SK-N-SH (cell line): ENCODE data around the gene AGBL4. TPM values are rescaled to one million over a fixed set of nuclear protein-coding genes. Genes with fewer than 3 reads are reported as not detected.

Experiments used
- CTCF ChIA-PET: fragments of 300-600, 350-600 bp; formaldehyde crosslinking; extraction: SDS; loops from one replicate; lab custom pipeline; 2021; lab: Yijun Ruan, JAX
- POLR2A ChIA-PET: fragments of 350-600 bp; sonication (Branson Sonifier 250); formaldehyde crosslinking; extraction: SDS; loops from one replicate; lab custom pipeline; 2020; ENCODE audit warnings: antibody characterized with exemption, inconsistent platforms; lab: Yijun Ruan, JAX
- DNase-seq: peaks from one replicate; pipeline ENCODE4 v3.0.0; 2012
- H2AFZ ChIP-seq: fragments of 200-600 bp; sonication (generic); 2 replicates; pipeline ENCODE4 v1.8.1; 2016; ENCODE audit warnings: antibody characterized with exemption, mild to moderate bottlenecking, low read depth
- H3F3A ChIP-seq: fragments of 200-600 bp; sonication (generic); replicated peaks from 2 replicates; pipeline ENCODE3; 2016; ENCODE audit warnings: antibody characterized with exemption, mild to moderate bottlenecking; ENCODE audit not compliant: insufficient read depth
- H3K27ac ChIP-seq, 2 experiments: fragments of 200-500 bp in 1 of 2; fragments of 200-600 bp in 1 of 2; sonication (Bioruptor generic) in 1 of 2; sonication (generic), shearing (Covaris generic) in 1 of 2; 2 replicates each; pipeline versions ENCODE4 v1.5.1 to v1.6.1; 2014 to 2016; ENCODE audit warnings: low read depth in 2 of 2, inconsistent platforms in 1 of 2, low read length in 1 of 2, mild to moderate bottlenecking in 1 of 2, mixed read lengths in 1 of 2
- H3K27me3 ChIP-seq: fragments of 200-600 bp; sonication (generic), shearing (Covaris generic); 2 replicates; pipeline ENCODE4 v1.6.1; 2016; ENCODE audit warnings: mixed run types; ENCODE audit not compliant: insufficient read depth
- H3K36me3 ChIP-seq, 2 experiments: fragments of 200-500 bp in 1 of 2; fragments of 200-600 bp in 1 of 2; sonication (Bioruptor generic) in 1 of 2; sonication (generic) in 1 of 2; replicated peaks in 1 of 2; 2 replicates each; pipeline versions ENCODE3 to v1.5.1; 2014 to 2016; ENCODE audit warnings: low read length in 1 of 2, mild to moderate bottlenecking in 1 of 2; ENCODE audit not compliant: insufficient read depth in 2 of 2, control insufficient read depth in 1 of 2
- H3K4me1 ChIP-seq, 2 experiments: fragments of 200-500 bp in 1 of 2; fragments of 200-600 bp in 1 of 2; sonication (Bioruptor generic) in 1 of 2; sonication (generic), shearing (Covaris generic) in 1 of 2; 2 replicates each; pipeline versions ENCODE4 v1.5.1 to v1.6.1; 2014 to 2016; ENCODE audit warnings: low read depth in 1 of 2, low read length in 1 of 2, mixed run types in 1 of 2; ENCODE audit not compliant: insufficient read depth in 2 of 2, control insufficient read depth in 1 of 2
- H3K4me2 ChIP-seq: fragments of 200-600 bp; sonication (generic), shearing (Covaris generic); 2 replicates; pipeline ENCODE4 v1.6.1; 2017; ENCODE audit warnings: mixed run types
- H3K4me3 ChIP-seq, 2 experiments: fragments of 200-500 bp in 1 of 2; fragments of 200-600 bp in 1 of 2; sonication (Bioruptor generic) in 1 of 2; sonication (generic), shearing (Covaris generic) in 1 of 2; 2 replicates each; pipeline versions ENCODE4 v1.5.1 to v1.8.1; 2014 to 2016; ENCODE audit warnings: low read depth in 2 of 2, inconsistent platforms in 1 of 2, low read length in 1 of 2, mild to moderate bottlenecking in 1 of 2, mixed read lengths in 1 of 2, moderate library complexity in 1 of 2
- H3K79me2 ChIP-seq: fragments of 200-600 bp; sonication (generic); 2 replicates; pipeline ENCODE4 v1.8.1; 2017; ENCODE audit warnings: mild to moderate bottlenecking; ENCODE audit not compliant: insufficient read depth
- H3K9ac ChIP-seq: fragments of 200-600 bp; sonication (generic); 2 replicates; pipeline ENCODE4 v1.6.1; 2017; ENCODE audit warnings: mixed run types
- H3K9me2 ChIP-seq: fragments of 200-600 bp; sonication (generic); 2 replicates; pipeline ENCODE4 v1.6.1; 2017; ENCODE audit warnings: mixed run types
- H3K9me3 ChIP-seq: fragments of 200-600 bp; sonication (generic); 2 replicates; pipeline ENCODE4 v1.6.1; 2017; ENCODE audit warnings: mixed run types, mild to moderate bottlenecking, moderate library complexity
- H4K20me1 ChIP-seq: fragments of 200-600 bp; sonication (generic); 2 replicates; pipeline ENCODE4 v1.6.1; 2017; ENCODE audit warnings: mild to moderate bottlenecking, mixed run types; ENCODE audit not compliant: insufficient read depth
- CHD2 ChIP-seq: fragments of 150-350 bp; IDR thresholded peaks from 2 replicates; pipeline ENCODE4 v1.6.1; 2018; ENCODE audit warnings: low read length; ENCODE audit not compliant: partially characterized antibody
- EP300 ChIP-seq, 2 experiments: IDR thresholded peaks; 2 replicates each; pipeline versions ENCODE4 v1.4.0 to v1.6.1; 2012; ENCODE audit warnings: borderline replicate concordance in 1 of 2, low read depth in 1 of 2, low read length in 1 of 2
- EZH2phosphoT487 ChIP-seq: fragments of 200-600 bp; sonication (generic); IDR thresholded peaks from 2 replicates; pipeline ENCODE4 v1.6.1; 2017; ENCODE audit warnings: low read depth, mixed run types, mild to moderate bottlenecking, antibody characterized with exemption, moderate library complexity, borderline replicate concordance
- FOSL2 ChIP-seq: IDR thresholded peaks from 2 replicates; pipeline ENCODE4 v1.4.0; 2012; ENCODE audit warnings: low read depth, mild to moderate bottlenecking, moderate library complexity, borderline replicate concordance
- FOXJ3 ChIP-seq: sonication (generic); formaldehyde crosslinking; IDR thresholded peaks from 2 replicates; pipeline ENCODE4 v1.5.1; 2020; ENCODE audit warnings: mild to moderate bottlenecking, missing genetic modification reagents
- FOXM1 ChIP-seq: IDR thresholded peaks from 2 replicates; pipeline ENCODE4 v1.4.0; 2012; ENCODE audit warnings: low read depth, mild to moderate bottlenecking
- GATA2 ChIP-seq: sonication (generic); formaldehyde crosslinking; IDR thresholded peaks from 2 replicates; pipeline ENCODE4 v1.5.0; 2020; ENCODE audit warnings: mild to moderate bottlenecking, missing genetic modification reagents
- IRF3 ChIP-seq: fragments of 150-350 bp; IDR thresholded peaks from 2 replicates; pipeline ENCODE4 v1.6.1; 2016; ENCODE audit warnings: mild to moderate bottlenecking, low read depth, low read length
- JUND ChIP-seq: IDR thresholded peaks from 2 replicates; pipeline ENCODE4 v1.4.0; 2012
- MXI1 ChIP-seq: IDR thresholded peaks from 2 replicates; pipeline ENCODE4 v1.6.1; 2012; ENCODE audit warnings: mild to moderate bottlenecking, low read depth, low read length, improper control_type of control experiment
- NFIC ChIP-seq: IDR thresholded peaks from 2 replicates; pipeline ENCODE4 v1.4.0; 2012; ENCODE audit warnings: borderline replicate concordance
- NRF1 ChIP-seq: IDR thresholded peaks from 2 replicates; pipeline ENCODE4 v1.6.1; 2012; ENCODE audit warnings: low read depth, mild to moderate bottlenecking, low read length
- PBX3 ChIP-seq: IDR thresholded peaks from 2 replicates; pipeline ENCODE4; 2012
- POLR2AphosphoS5 ChIP-seq: IDR thresholded peaks from 2 replicates; pipeline ENCODE4 v1.6.1; 2012; ENCODE audit warnings: low read depth, low read length
- RAD21 ChIP-seq: IDR thresholded peaks from 2 replicates; pipeline ENCODE4 v1.6.1; 2012; ENCODE audit warnings: mild to moderate bottlenecking, low read length
- REST ChIP-seq: IDR thresholded peaks from 2 replicates; pipeline ENCODE4 v1.6.1; 2012; ENCODE audit warnings: mild to moderate bottlenecking, low read depth, low read length, moderate library complexity
- RFX5 ChIP-seq: IDR thresholded peaks from 2 replicates; pipeline ENCODE4 v1.6.1; 2012; ENCODE audit warnings: mild to moderate bottlenecking, improper control_type of control experiment, low read length
- SIN3A ChIP-seq: IDR thresholded peaks from 2 replicates; pipeline ENCODE4 v1.6.1; 2012; ENCODE audit warnings: low read depth, mild to moderate bottlenecking, low read length, moderate library complexity, borderline replicate concordance
- SMC3 ChIP-seq: IDR thresholded peaks from 2 replicates; pipeline ENCODE4 v1.6.1; 2012; ENCODE audit warnings: low read depth, low read length, improper control_type of control experiment
- TAF1 ChIP-seq: IDR thresholded peaks from 2 replicates; pipeline ENCODE4 v1.6.1; 2012; ENCODE audit warnings: low read depth, mild to moderate bottlenecking, low read length, moderate library complexity, borderline replicate concordance
- TCF12 ChIP-seq: IDR thresholded peaks from 2 replicates; pipeline ENCODE4 v1.4.0; 2012
- TEAD4 ChIP-seq: IDR thresholded peaks from 2 replicates; pipeline ENCODE4 v1.4.0; 2012; ENCODE audit warnings: mild to moderate bottlenecking, borderline replicate concordance; ENCODE audit not compliant: insufficient read depth
- USF1 ChIP-seq: IDR thresholded peaks from 2 replicates; pipeline ENCODE4 v1.4.0; 2012; ENCODE audit warnings: low read depth, borderline replicate concordance
- ZBTB33 ChIP-seq: IDR thresholded peaks from 2 replicates; pipeline ENCODE4 v1.4.0; 2012; ENCODE audit warnings: low read depth, borderline replicate concordance
- WGBS: methylation state at CpG from one replicate; pipeline ENCODE4 v1.1.6; 2017; ENCODE audit warnings: low lambda C conversion rate; 5-methylcytosine and 5-hydroxymethylcytosine counted together
- polyA plus RNA-seq, 3 experiments: library from polyadenylated mRNA; depleted of rRNA; stranded (reverse); fragments of >200 nt; gene quantifications; 2 replicates each; pipeline ENCODE4 v1.2.3, GENCODE V29; 2012

The AGBL4 gene
- polyA plus RNA-seq, 1 of the 3 experiments (the other 2 are of a cell fraction), result 0.07 TPM

GRCh38 chr1:49048188-49048587 lies 975.6 kb downstream of the AGBL4 start:
- H2AFZ ChIP-seq, result peak overlapping the region; percentile 20; the same call in 1 of the 2 replicates
- H4K20me1 ChIP-seq, result no peaks in the 10 kb centered on the region
- H3K27me3 ChIP-seq, result no peaks in the 10 kb centered on the region
- peak; percentile 47 for DNase-seq
- H3K9me2 ChIP-seq, result no peaks in the 10 kb centered on the region
- H3K27ac ChIP-seq, result peak overlapping the region; percentile 64 to 100; a peak in 3 of 4 replicates
- H3K9me3 ChIP-seq, result no peaks in the 10 kb centered on the region
- CTCF ChIA-PET, result interaction anchor here (0.7 to 2.3 kb wide), 5 partner anchors 107 to 1322 kb away, joined by 3 to 5 read pairs (median 4); no protein-coding TSS in a partner anchor
- no peaks in the 10 kb centered on the region for H3K36me3 ChIP-seq
- H3K4me2 ChIP-seq, result 0 out of 2 replicates have a peak overlapping the region, but pooled peaks have one; percentile 26
- no peak overlapping the region for H3K9ac ChIP-seq
- no peak overlapping the region for H3K4me3 ChIP-seq
- peaks cover 19 to 59% of the 10 kb centered on the region in 2 experiments for H3K4me1 ChIP-seq
- peaks cover 6% of the 10 kb centered on the region for H3F3A ChIP-seq
- WGBS, result 0% methylated on average over 2 of the region's 2 CpGs
- no peaks in the 10 kb centered on the region for H3K79me2 ChIP-seq
- POLR2A ChIA-PET, result interaction anchor here (1.0 to 1.2 kb wide), 3 partner anchors 130 to 1060 kb away, joined by 3 to 5 read pairs (median 4); no protein-coding TSS in a partner anchor
- TF ChIP-seq SMC3, result peak; percentile 19; the same call in 1 of the 2 replicates
- TF ChIP-seq SIN3A, result no peak
- TF ChIP-seq EZH2phosphoT487, result no peak
- peak; percentile 95 for TF ChIP-seq CHD2
- TF ChIP-seq POLR2AphosphoS5, result peak; percentile 76; the same call in 1 of the 2 replicates
- peak; percentile 93 for TF ChIP-seq TCF12
- peak; percentile 50; the same call in 1 of the 2 replicates for TF ChIP-seq REST
- TF ChIP-seq NFIC, result peak; percentile 82
- TF ChIP-seq ZBTB33, result no peak
- TF ChIP-seq RFX5, result no peak
- peak; percentile 100 for TF ChIP-seq GATA2 (CRISPR knock-in tag)
- TF ChIP-seq FOSL2, result no peak
- peak; percentile 92 for TF ChIP-seq TEAD4
- peak; percentile 74; the same call in 1 of the 2 replicates for TF ChIP-seq MXI1
- TF ChIP-seq FOXM1, result peak; percentile 49; the same call in 1 of the 2 replicates
- TF ChIP-seq FOXJ3 (CRISPR knock-in tag), result peak; percentile 99
- TF ChIP-seq NRF1, result no peak
- peak; percentile 91 to 99 for TF ChIP-seq EP300 (IDR thresholded peaks at IDR 0.05; ENCODE audit: borderline replicate concordance in 1 of 2, low read depth in 1 of 2, low read length in 1 of 2)
- peak; percentile 49; the same call in 1 of the 2 replicates for TF ChIP-seq JUND
- peak; percentile 83 for TF ChIP-seq PBX3
- no peak for TF ChIP-seq IRF3
- no peak for TF ChIP-seq TAF1
- TF ChIP-seq RAD21, result peak; percentile 55
- TF ChIP-seq USF1, result no peak
